SH-SY5Y (cell line): ENCODE results near the gene HTRA3.

Experiments used
- GATA2 ChIP-seq: IDR thresholded peaks from 2 replicates; pipeline ENCODE4 v1.6.1; 2011; ENCODE audit warnings: mild to moderate bottlenecking, low read depth, low read length
- GATA3 ChIP-seq: IDR thresholded peaks from 2 replicates; pipeline ENCODE4 v1.6.1; 2011; ENCODE audit warnings: low read depth, mild to moderate bottlenecking, low read length, moderate library complexity

DNA sequence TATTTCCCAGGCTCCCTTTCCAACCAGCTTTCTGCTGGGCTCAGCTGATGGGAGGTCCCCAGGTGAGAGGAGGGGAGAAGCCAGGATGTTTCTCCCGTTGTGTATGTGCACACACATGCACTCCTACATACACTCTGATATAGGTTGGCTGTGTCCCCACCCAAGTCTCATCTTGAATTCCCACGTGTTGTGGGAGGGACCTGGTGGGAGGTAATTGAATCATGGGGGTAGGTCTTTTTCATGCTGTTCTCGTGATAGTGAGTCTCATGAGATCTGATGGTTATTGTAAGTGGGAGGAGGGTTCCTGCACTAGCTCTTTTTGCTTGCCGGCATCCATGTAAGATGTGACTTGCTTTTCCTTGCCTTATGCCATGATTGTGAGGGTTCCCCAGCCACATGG lies 11.7 kb upstream of the HTRA3 start:
- TF ChIP-seq GATA2 = no peak
- TF ChIP-seq GATA3 = no peak
